Coronary artery (tissue), 2 donors: Measurements from ENCODE around the gene RPL38.

Experiments
- DNase-seq: peaks from one replicate; pipeline ENCODE4 v3.0.0-alpha.2; 2017; ENCODE audit warnings: low spot score
- H3K27ac ChIP-seq, 2 donors: fragments of 200-600 bp; sonication (generic); one replicate each; pipeline ENCODE4 v1.5.1; 2016 to 2019
- H3K4me3 ChIP-seq: fragments of 200-600 bp; sonication (generic); 2 replicates; pipeline ENCODE4 v1.5.1; 2016; ENCODE audit warnings: mild to moderate bottlenecking, moderate library complexity
- CTCF ChIP-seq: fragments of 200-600 bp; sonication (generic); IDR thresholded peaks from one replicate; pipeline ENCODE4 v1.5.1; 2019; ENCODE audit warnings: antibody characterized with exemption

The RPL38 gene

GRCh38 chr17:74199306-74200092, 4.0 kb upstream of the RPL38 start:
- no peak for DNase-seq
- peak; percentile 83 for TF ChIP-seq CTCF
- Histone ChIP-seq H3K4me3 (peak overlapping the region; percentile 57), H3K27ac (no peak overlapping the region)

- H3K27ac ChIP-seq, result no peak overlapping the region
- DNase-seq, result no peak
- no peak for TF ChIP-seq CTCF
These were observed 3.4 kb upstream of the RPL38 start for GRCh38 chr17:74200112-74200511.

GRCh38 chr17:74201250-74201649, 2.2 kb upstream of the RPL38 start:
- no peak for DNase-seq

More at GRCh38 chr17:74200112-74200511, 3.4 kb upstream of the RPL38 start:
- no peak overlapping the region for H3K4me3 ChIP-seq

GRCh38 chr17:74201948-74202347, 1.5 kb upstream of the RPL38 start:
- no peak for DNase-seq
- TF ChIP-seq CTCF, result no peak
- no peak overlapping the region for H3K4me3 ChIP-seq
- no peak overlapping the region for H3K27ac ChIP-seq

More at GRCh38 chr17:74201250-74201649, 2.2 kb upstream of the RPL38 start:
- H3K27ac ChIP-seq, result no peak overlapping the region
- H3K4me3 ChIP-seq, result no peak overlapping the region
- no peak for TF ChIP-seq CTCF

GRCh38 chr17:74202938-74203337, 540 bp upstream of the RPL38 start:
- peak overlapping the region; percentile 74 for H3K4me3 ChIP-seq
- no peak overlapping the region for H3K27ac ChIP-seq
- DNase-seq, result no peak
- TF ChIP-seq CTCF, result no peak

GRCh38 chr17:74204474-74204873, 996 bp downstream of the RPL38 start:
- H3K27ac ChIP-seq, result peak overlapping the region; percentile 67 to 75
- peak overlapping the region; percentile 74 for H3K4me3 ChIP-seq
- no peak for DNase-seq
- no peak for TF ChIP-seq CTCF

- peak overlapping the region; percentile 74 for H3K4me3 ChIP-seq
- H3K27ac ChIP-seq, result no peak overlapping the region
- no peak for DNase-seq
- no peak for TF ChIP-seq CTCF
These were observed 1.8 kb downstream of the RPL38 start for GRCh38 chr17:74205274-74205673.
